SU-DHL-6 (cell line): ENCODE results near the gene WDFY1.
"Not testable (repeated sequence)": the region's sequence is repeated elsewhere in the genome, so short reads cannot be mapped to it uniquely, and the experiment has no call there.

ENCODE experiments used
- H2AFZ ChIP-seq: fragments of 200-600 bp; sonication (generic); 2 replicates; pipeline ENCODE4 v1.6.1; 2014; ENCODE audit warnings: low read depth, mild to moderate bottlenecking, moderate library complexity, mixed read lengths, antibody characterized with exemption, low read length; ENCODE audit not compliant: severe bottlenecking
- H3F3A ChIP-seq: fragments of 200-600 bp; shearing (Covaris generic); 2 replicates; pipeline ENCODE4 v1.6.0; 2016; ENCODE audit warnings: antibody characterized with exemption, mild to moderate bottlenecking; ENCODE audit not compliant: insufficient read depth
- H3K27ac ChIP-seq: fragments of 200-600 bp; sonication (generic); 2 replicates; pipeline ENCODE4 v1.5.1; 2016; ENCODE audit warnings: low read depth, mild to moderate bottlenecking, low read length, moderate library complexity, mixed read lengths
- H3K27me3 ChIP-seq: fragments of 200-600 bp; sonication (generic), shearing (Covaris generic); 2 replicates; pipeline ENCODE4 v1.6.0; 2014; ENCODE audit warnings: mild to moderate bottlenecking, low read length
- H3K36me3 ChIP-seq: fragments of 200-600 bp; sonication (generic); 2 replicates; pipeline ENCODE4 v1.6.1; 2014; ENCODE audit warnings: mild to moderate bottlenecking, low read length, mixed read lengths
- H3K4me2 ChIP-seq: fragments of 300-600, 200-600 bp; shearing (Covaris generic), sonication (generic); 2 replicates; pipeline ENCODE4 v1.6.0; 2014; ENCODE audit warnings: low read length, low read depth, mild to moderate bottlenecking; ENCODE audit not compliant: poor library complexity, severe bottlenecking
- H3K4me3 ChIP-seq: fragments of 200-600 bp; sonication (generic); 2 replicates; pipeline ENCODE4 v1.5.1; 2014; ENCODE audit warnings: antibody characterized with exemption, low read length, mild to moderate bottlenecking, mixed read lengths; ENCODE audit not compliant: insufficient read depth, poor library complexity, severe bottlenecking
- H3K79me2 ChIP-seq: fragments of 200-600 bp; sonication (generic); 2 replicates; pipeline ENCODE4 v1.6.1; 2014; ENCODE audit warnings: mild to moderate bottlenecking, low read length, moderate library complexity; ENCODE audit not compliant: insufficient read depth
- H3K9ac ChIP-seq: fragments of 200-600 bp; sonication (generic); 2 replicates; pipeline ENCODE4 v1.7.0; 2014; ENCODE audit warnings: mild to moderate bottlenecking, low read length
- H3K9me2 ChIP-seq: fragments of 200-600 bp; sonication (generic); replicated peaks from 2 replicates; pipeline ENCODE4 v1.6.1; 2014; ENCODE audit warnings: low read length; ENCODE audit not compliant: insufficient read depth
- H3K9me3 ChIP-seq: fragments of 200-600 bp; sonication (generic); 2 replicates; pipeline ENCODE4 v1.6.1; 2014; ENCODE audit warnings: low read length, mixed read lengths; ENCODE audit not compliant: insufficient read depth
- H4K20me1 ChIP-seq: fragments of 200-600 bp; sonication (generic); 2 replicates; pipeline ENCODE4 v1.6.1; 2014; ENCODE audit warnings: low read depth, mild to moderate bottlenecking, antibody characterized with exemption, low read length, moderate library complexity, mixed read lengths
- EZH2phosphoT487 ChIP-seq: fragments of 200-600 bp; sonication (generic), shearing (Covaris generic); conservative IDR thresholded peaks from 2 replicates; pipeline ENCODE4 v1.6.1; 2018; ENCODE audit warnings: mild to moderate bottlenecking, antibody characterized with exemption, low read length, moderate library complexity, mixed read lengths
- TF ChIP-seq, protein P1 (sequence below): fragments of 200-600 bp; sonication (generic); IDR thresholded peaks from one replicate; pipeline ENCODE4 v1.5.1; 2017; ENCODE audit warnings: antibody characterized with exemption, mild to moderate bottlenecking, low read length, moderate library complexity; ENCODE audit not compliant: insufficient read depth, poor library complexity, severe bottlenecking

The WDFY1 gene

DNA sequence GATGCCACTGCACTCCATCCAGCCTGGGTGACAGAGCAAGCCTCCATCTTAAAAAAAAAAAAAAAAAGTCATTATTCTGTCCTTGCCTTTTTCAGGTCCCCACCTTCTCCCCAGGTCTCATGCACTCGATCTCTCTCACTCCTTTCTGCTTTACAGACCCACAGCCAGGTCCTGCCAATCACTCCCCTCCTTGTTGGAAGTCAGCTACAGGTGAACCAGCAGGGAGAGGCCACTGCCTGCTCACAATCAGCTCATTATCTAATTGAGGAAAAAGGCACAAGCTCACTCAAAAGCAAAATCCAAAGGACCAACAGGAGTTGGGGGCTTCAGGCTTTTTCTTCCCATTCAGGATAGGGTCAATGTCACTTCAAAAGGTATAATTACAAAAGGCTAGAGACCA is 2.0 kb downstream of the WDFY1 start:
- no peak overlapping the region for H3K4me2 ChIP-seq
- H3K79me2 ChIP-seq: no peaks in the 10 kb centered on the region
- H3F3A ChIP-seq: no peaks in the 10 kb centered on the region
- no peak overlapping the region for H3K4me3 ChIP-seq
- no peaks in the 10 kb centered on the region for H4K20me1 ChIP-seq
- H2AFZ ChIP-seq: no peak overlapping the region
- no peaks in the 10 kb centered on the region for H3K9me2 ChIP-seq
- no peaks in the 10 kb centered on the region for H3K27me3 ChIP-seq
- no peaks in the 10 kb centered on the region for H3K9me3 ChIP-seq
- TF ChIP-seq EZH2phosphoT487: no peak
- TF ChIP-seq, protein P1, sequence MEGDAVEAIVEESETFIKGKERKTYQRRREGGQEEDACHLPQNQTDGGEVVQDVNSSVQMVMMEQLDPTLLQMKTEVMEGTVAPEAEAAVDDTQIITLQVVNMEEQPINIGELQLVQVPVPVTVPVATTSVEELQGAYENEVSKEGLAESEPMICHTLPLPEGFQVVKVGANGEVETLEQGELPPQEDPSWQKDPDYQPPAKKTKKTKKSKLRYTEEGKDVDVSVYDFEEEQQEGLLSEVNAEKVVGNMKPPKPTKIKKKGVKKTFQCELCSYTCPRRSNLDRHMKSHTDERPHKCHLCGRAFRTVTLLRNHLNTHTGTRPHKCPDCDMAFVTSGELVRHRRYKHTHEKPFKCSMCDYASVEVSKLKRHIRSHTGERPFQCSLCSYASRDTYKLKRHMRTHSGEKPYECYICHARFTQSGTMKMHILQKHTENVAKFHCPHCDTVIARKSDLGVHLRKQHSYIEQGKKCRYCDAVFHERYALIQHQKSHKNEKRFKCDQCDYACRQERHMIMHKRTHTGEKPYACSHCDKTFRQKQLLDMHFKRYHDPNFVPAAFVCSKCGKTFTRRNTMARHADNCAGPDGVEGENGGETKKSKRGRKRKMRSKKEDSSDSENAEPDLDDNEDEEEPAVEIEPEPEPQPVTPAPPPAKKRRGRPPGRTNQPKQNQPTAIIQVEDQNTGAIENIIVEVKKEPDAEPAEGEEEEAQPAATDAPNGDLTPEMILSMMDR: no peak
- no peak overlapping the region for H3K9ac ChIP-seq
- H3K27ac ChIP-seq: no peak overlapping the region
- H3K36me3 ChIP-seq: no peaks in the 10 kb centered on the region

- TF ChIP-seq, protein P1: no peak
- TF ChIP-seq EZH2phosphoT487: no peak
- H3K4me3 ChIP-seq: no peak overlapping the region
- no peaks in the 10 kb centered on the region for H3K79me2 ChIP-seq
- no peak overlapping the region for H2AFZ ChIP-seq
- H3K36me3 ChIP-seq: no peaks in the 10 kb centered on the region
- no peak overlapping the region for H3K27ac ChIP-seq
- no peaks in the 10 kb centered on the region for H3F3A ChIP-seq
- no peaks in the 10 kb centered on the region for H3K9me3 ChIP-seq
- no peaks in the 10 kb centered on the region for H4K20me1 ChIP-seq
- H3K9me2 ChIP-seq: no peaks in the 10 kb centered on the region
- no peak overlapping the region for H3K9ac ChIP-seq
- H3K27me3 ChIP-seq: no peaks in the 10 kb centered on the region
- no peak overlapping the region for H3K4me2 ChIP-seq
Observed at GRCh38 chr2:223941579-223942277, 3.4 kb downstream of the WDFY1 start.

- H3F3A ChIP-seq, H3K27me3 ChIP-seq, H3K9ac ChIP-seq, H4K20me1 ChIP-seq, H3K27ac ChIP-seq, H3K4me3 ChIP-seq, H3K9me2 ChIP-seq, H3K9me3 ChIP-seq, H3K4me2 ChIP-seq, H3K79me2 ChIP-seq, H3K36me3 ChIP-seq, H2AFZ ChIP-seq: not testable (repeated sequence)
Observed at GRCh38 chr2:223939438-223939837, 5.7 kb downstream of the WDFY1 start.

DNA sequence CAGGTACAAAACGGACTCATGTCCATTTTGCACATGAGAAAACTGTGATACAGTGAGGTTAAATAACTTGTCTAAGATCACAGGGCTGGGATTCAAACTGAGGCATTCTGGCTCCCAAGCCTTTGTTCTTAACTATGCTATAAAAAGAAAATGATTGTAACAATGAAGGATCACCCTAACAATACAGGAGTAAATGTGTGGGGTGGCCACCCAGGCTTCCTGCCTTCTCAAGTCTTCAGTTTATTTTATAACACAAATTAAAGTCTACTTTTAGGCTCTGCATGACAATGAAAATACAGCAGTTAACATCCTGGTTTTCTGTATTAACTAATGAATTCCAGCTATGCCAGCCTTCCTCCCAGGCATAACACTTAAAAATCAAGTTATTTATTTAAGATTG is 7.6 kb downstream of the WDFY1 start:
- no peaks in the 10 kb centered on the region for H3K9me3 ChIP-seq
- H3K79me2 ChIP-seq: no peaks in the 10 kb centered on the region
- no peaks in the 10 kb centered on the region for H3K27me3 ChIP-seq
- no peaks in the 10 kb centered on the region for H3K9me2 ChIP-seq
- no peaks in the 10 kb centered on the region for H3F3A ChIP-seq
- TF ChIP-seq, protein P1: no peak
- no peak for TF ChIP-seq EZH2phosphoT487
- no peak overlapping the region for H3K9ac ChIP-seq
- H3K36me3 ChIP-seq: no peaks in the 10 kb centered on the region
- no peaks in the 10 kb centered on the region for H4K20me1 ChIP-seq
- no peak overlapping the region for H3K4me2 ChIP-seq
- no peak overlapping the region for H3K27ac ChIP-seq
- no peak overlapping the region for H3K4me3 ChIP-seq
- no peak overlapping the region for H2AFZ ChIP-seq
